HEK293T (cell line): Measurements from ENCODE around the gene TRIM26.

Experiments used
- SP1 ChIP-seq: fragments of 450-650 bp; IDR thresholded peaks from 2 replicates; pipeline ENCODE4 v1.6.1; 2017
- SUZ12 ChIP-seq: fragments of 450-650 bp; IDR thresholded peaks from 2 replicates; pipeline ENCODE4 v1.6.1; 2016; ENCODE audit warnings: mild to moderate bottlenecking

DNA sequence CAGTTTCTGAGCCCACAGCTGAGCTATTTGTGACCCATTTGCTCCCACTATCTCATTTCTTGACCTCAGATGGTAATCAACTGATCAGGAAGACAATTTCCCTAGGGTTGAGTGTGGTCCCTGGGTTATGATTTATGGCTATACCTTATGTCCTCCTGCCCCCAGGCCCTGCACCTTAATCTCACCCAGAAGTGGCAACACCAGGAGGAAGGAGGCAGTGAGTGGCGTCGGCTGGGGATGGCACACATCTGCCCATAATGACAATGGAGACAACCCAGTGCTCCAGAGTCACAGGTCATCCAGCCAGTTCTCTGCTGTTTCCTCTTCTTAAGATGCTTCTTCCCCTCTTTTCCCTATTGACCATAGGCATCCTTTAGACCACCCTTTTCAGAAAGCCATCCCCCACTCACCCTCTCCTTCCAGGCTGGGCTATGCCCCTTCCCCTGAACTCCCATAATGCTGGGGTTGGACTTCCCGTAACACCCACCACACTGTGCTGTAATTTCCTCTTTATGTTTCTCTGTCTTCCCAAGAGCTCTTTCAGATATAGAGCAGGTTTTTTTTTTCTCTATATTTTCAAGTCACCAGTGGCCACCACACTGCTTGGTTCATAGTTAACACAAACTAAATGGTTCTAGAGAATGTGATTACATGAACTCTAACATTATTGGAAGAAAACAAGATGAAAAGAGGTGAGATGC, 60.1 kb downstream of the TRIM26 start:
- TF ChIP-seq SP1 (no peak), SUZ12 (no peak)
